Left lung (tissue), 10 donors: Measurements from ENCODE around the gene ADCY10. TPM values are rescaled to one million over a fixed set of nuclear protein-coding genes. Genes with fewer than 3 reads are reported as not detected.

Source experiments
- ATAC-seq: fragments of 200-7000 bp; cut with Tn5 transposase; one replicate; pipeline ENCODE4 v1.9.1; 2020; ENCODE audit warnings: moderate library complexity
- DNase-seq, 4 donors: peaks; one replicate each; pipeline ENCODE4 v3.0.0-alpha.2; 2013 to 2020
- H3K27ac ChIP-seq, 2 donors: fragments of 200-600 bp; sonication (generic) in 1 of 2; one replicate each; pipeline versions ENCODE4 v1.5.0 to v1.8.0; 2020 to 2021
- H3K27me3 ChIP-seq, 2 donors: fragments of 200-600 bp; sonication (generic) in 1 of 2; one replicate each; pipeline versions ENCODE4 v1.5.0 to v1.8.0; 2020 to 2021
- H3K36me3 ChIP-seq, 2 donors: fragments of 200-600 bp; sonication (generic) in 1 of 2; one replicate each; pipeline versions ENCODE4 v1.5.0 to v1.8.0; 2020 to 2021
- H3K4me1 ChIP-seq, 2 donors: fragments of 200-600 bp; one replicate each; pipeline ENCODE4 v1.8.0; 2021
- H3K4me3 ChIP-seq, 2 donors: fragments of 200-600 bp; sonication (generic) in 1 of 2; one replicate each; pipeline versions ENCODE4 v1.5.0 to v1.8.0; 2020 to 2021; ENCODE audit warnings: mild to moderate bottlenecking in 1 of 2
- H3K9me3 ChIP-seq, 2 donors: fragments of 200-600 bp; sonication (generic) in 1 of 2; one replicate each; pipeline versions ENCODE4 v1.5.0 to v1.8.0; 2020 to 2021
- intact Hi-C, 2 donors: fragments of 100-400 bp; cut with DNase I; formaldehyde crosslinking; loops; one replicate each; pipeline versions ENCODE4 v1.11.2 to v1.14.2; 2022
- polyA plus RNA-seq, 6 donors: library from polyadenylated mRNA; unstranded; fragments of 120-200 nt; gene quantifications; one replicate each; pipeline ENCODE4 v1.2.1, GENCODE V29; 2013; ENCODE audit not compliant: insufficient read length in 6 of 6
- total RNA-seq, 2 donors: library from RNA; stranded (reverse); fragmentation: NEBNext Ultra II Directional; extraction: Animal tissue kit (Norgen Biotek cat#: 25700); gene quantifications; one replicate each; pipeline ENCODE4 v1.2.1, GENCODE V29; 2021
- TF ChIP-seq, protein P1 (sequence below), 2 donors: fragments of 200-600 bp; sonication (generic) in 1 of 2; IDR thresholded peaks; one replicate each; pipeline versions ENCODE4 v1.5.0 to v1.8.0; 2021; ENCODE audit warnings: antibody characterized with exemption in 2 of 2
- donor health status: DM: no; HTN: yes; CAD: no.
- donor health status: DM: no; HTN: no; CAD: no.

ADCY10 gene
- total and polyA plus RNA-seq, 8 donors, result 0.11 to 0.37 (median 0.21) TPM; not detected in 1

DNA sequence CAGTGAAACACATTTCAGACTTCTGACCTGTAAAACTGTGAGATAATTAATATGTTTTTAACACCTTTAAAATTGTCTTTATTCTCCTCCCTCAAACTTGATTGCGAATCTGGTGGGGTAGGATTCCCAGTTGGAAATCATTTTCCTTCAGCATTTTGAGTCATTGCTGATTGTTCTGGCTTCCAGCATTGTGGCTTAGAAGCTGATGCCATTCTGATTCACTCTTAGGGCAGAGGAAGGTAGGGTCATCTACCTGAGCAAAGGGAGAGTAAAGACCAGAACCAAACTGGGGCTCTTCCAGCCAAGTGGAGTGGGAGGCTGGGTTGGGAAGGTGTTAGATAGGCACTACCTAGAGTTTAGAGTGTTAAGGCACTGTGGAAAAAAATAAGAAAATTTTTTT lies 131.0 kb downstream of the ADCY10 start:
- TF ChIP-seq, protein P1, sequence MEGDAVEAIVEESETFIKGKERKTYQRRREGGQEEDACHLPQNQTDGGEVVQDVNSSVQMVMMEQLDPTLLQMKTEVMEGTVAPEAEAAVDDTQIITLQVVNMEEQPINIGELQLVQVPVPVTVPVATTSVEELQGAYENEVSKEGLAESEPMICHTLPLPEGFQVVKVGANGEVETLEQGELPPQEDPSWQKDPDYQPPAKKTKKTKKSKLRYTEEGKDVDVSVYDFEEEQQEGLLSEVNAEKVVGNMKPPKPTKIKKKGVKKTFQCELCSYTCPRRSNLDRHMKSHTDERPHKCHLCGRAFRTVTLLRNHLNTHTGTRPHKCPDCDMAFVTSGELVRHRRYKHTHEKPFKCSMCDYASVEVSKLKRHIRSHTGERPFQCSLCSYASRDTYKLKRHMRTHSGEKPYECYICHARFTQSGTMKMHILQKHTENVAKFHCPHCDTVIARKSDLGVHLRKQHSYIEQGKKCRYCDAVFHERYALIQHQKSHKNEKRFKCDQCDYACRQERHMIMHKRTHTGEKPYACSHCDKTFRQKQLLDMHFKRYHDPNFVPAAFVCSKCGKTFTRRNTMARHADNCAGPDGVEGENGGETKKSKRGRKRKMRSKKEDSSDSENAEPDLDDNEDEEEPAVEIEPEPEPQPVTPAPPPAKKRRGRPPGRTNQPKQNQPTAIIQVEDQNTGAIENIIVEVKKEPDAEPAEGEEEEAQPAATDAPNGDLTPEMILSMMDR (IDR thresholded peaks at IDR 0.05), result no peak
- H3K4me1 ChIP-seq, result no peaks in the 10 kb centered on the region
- no peak overlapping the region for H3K4me3 ChIP-seq
- no peak overlapping the region for H3K27ac ChIP-seq
- intact Hi-C loops, result no loop called here
- DNase-seq (no peak), ATAC-seq (no peak)
- H3K36me3 ChIP-seq, result peaks cover 0 to 13% of the 10 kb centered on the region in 2 donors
- H3K9me3 ChIP-seq, result no peaks in the 10 kb centered on the region
- H3K27me3 ChIP-seq, result no peaks in the 10 kb centered on the region

- DNase-seq, result no peak
- no peak overlapping the region for H3K27ac ChIP-seq
- no peaks in the 10 kb centered on the region for H3K4me1 ChIP-seq
- peaks cover 0 to 14% of the 10 kb centered on the region in 2 donors for H3K36me3 ChIP-seq
- TF ChIP-seq, protein P1 (IDR thresholded peaks at IDR 0.05), result no peak
- H3K4me3 ChIP-seq, result no peak overlapping the region
- no peaks in the 10 kb centered on the region for H3K9me3 ChIP-seq
- ATAC-seq, result no peak
- H3K27me3 ChIP-seq, result no peaks in the 10 kb centered on the region
- intact Hi-C loops, result no loop called here
Observed at GRCh38 chr1:167781558-167781957, 132.4 kb downstream of the ADCY10 start.

- Histone ChIP-seq H3K27ac (no peak overlapping the region), H3K9me3 (no peaks in the 10 kb centered on the region), H3K36me3 (peaks cover 0 to 15% of the 10 kb centered on the region in 2 donors), H3K4me1 (peaks cover 0 to 5% of the 10 kb centered on the region in 2 donors), H3K27me3 (no peaks in the 10 kb centered on the region), H3K4me3 (no peak overlapping the region)
- DNase-seq (no peak), ATAC-seq (no peak)
- intact Hi-C loops, result no loop called here
- TF ChIP-seq, protein P1 (IDR thresholded peaks at IDR 0.05), result no peak
Observed at GRCh38 chr1:167777269-167777650, 136.7 kb downstream of the ADCY10 start.

DNA sequence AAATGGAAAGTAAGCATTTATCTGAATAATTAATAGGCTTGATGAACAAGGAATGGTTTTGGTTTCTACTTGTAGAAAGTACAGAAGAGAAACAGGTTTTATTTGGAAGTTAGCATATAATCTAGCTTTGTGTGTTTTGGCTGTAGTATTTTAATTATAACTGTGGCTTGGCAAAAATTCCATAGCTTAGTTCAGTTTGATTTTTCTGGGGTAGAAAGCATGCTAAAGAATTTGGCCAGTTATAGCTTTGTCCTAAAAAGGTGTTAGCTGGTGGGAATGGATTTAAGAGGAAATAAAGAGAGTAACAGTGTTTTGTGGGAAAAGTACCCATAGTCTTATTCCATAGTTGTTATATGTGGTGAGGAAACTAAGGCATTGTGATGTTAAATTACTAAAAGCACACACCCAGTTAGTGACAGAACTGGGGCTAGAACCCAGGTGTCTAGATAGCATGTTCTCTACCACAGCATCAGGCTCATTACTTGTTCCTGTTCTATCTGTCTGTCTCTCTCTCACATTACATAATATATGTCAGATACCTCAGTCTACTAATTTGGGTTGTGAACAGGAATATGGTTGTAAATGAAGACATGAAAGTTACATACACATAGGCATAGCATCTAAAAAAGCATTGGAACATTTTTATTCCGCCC lies 137.2 kb downstream of the ADCY10 start:
- Histone ChIP-seq H3K27me3 (no peaks in the 10 kb centered on the region), H3K4me3 (no peak overlapping the region), H3K4me1 (peaks cover 0 to 5% of the 10 kb centered on the region in 2 donors), H3K36me3 (peaks cover 0 to 20% of the 10 kb centered on the region in 2 donors), H3K9me3 (no peaks in the 10 kb centered on the region), H3K27ac (peak overlapping the region in 1 of 2 donors; percentile 34)
- ATAC-seq, result no peak
- DNase-seq, result no peak
- TF ChIP-seq, protein P1 (IDR thresholded peaks at IDR 0.05), result no peak
- intact Hi-C loops, result no loop called here

DNA sequence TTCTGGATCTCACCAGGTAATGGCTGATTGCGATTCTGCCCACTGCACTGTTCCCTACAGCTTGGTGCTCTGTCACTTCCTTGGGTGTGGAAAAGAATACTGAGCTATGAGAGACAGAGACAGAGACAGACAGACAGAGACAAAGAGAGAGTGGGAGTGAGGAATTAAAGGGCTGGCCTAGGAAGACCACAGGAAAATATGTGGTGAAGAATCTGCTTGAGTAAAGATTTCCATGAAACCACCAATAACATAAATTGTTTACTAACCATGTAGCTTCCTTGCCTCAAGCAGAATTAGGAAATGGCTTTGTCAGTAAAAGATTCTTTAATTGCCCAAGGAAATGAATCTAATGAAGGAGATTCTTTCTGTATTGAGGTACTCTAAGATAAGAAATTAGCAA lies 137.8 kb downstream of the ADCY10 start:
- DNase-seq (no peak), ATAC-seq (peak; percentile 13)
- H3K36me3 ChIP-seq, result peaks cover 0 to 24% of the 10 kb centered on the region in 2 donors
- no peak overlapping the region for H3K4me3 ChIP-seq
- no peaks in the 10 kb centered on the region for H3K27me3 ChIP-seq
- no peaks in the 10 kb centered on the region for H3K9me3 ChIP-seq
- peaks cover 0 to 5% of the 10 kb centered on the region in 2 donors for H3K4me1 ChIP-seq
- peak overlapping the region in 1 of 2 donors; percentile 34 for H3K27ac ChIP-seq
- TF ChIP-seq, protein P1 (IDR thresholded peaks at IDR 0.05), result no peak
- intact Hi-C loops, result no loop called here
